HepG2 (cell line): ENCODE data around the gene MRPL58. TPM values are rescaled to one million over a fixed set of nuclear protein-coding genes. Genes with fewer than 3 reads are reported as not detected.

ENCODE experiments used
- ATM ChIP-seq: fragments of 450-650 bp; IDR thresholded peaks from 2 replicates; pipeline ENCODE4 v1.7.1; 2017; ENCODE audit warnings: mild to moderate bottlenecking, borderline replicate concordance
- BORCS8-MEF2B ChIP-seq: sonication (generic); formaldehyde crosslinking; IDR thresholded peaks from 2 replicates; pipeline ENCODE4 v1.8.0; 2022; ENCODE audit warnings: mild to moderate bottlenecking, missing genetic modification reagents
- CENPT ChIP-seq: sonication (generic); formaldehyde crosslinking; IDR thresholded peaks from 2 replicates; pipeline ENCODE4 v1.8.0; 2022; ENCODE audit warnings: low read depth, mild to moderate bottlenecking, moderate library complexity, missing genetic modification reagents
- CHCHD3 ChIP-seq: sonication (generic); formaldehyde crosslinking; IDR thresholded peaks from 2 replicates; pipeline ENCODE4 v1.8.0; 2022; ENCODE audit warnings: mild to moderate bottlenecking, missing genetic modification reagents, moderate library complexity
- FOSL2 ChIP-seq: sonication (generic); formaldehyde crosslinking; IDR thresholded peaks from 2 replicates; pipeline ENCODE4 v1.4.0; 2020; ENCODE audit warnings: missing genetic modification reagents
- FOXM1 ChIP-seq: sonication (generic); formaldehyde crosslinking; IDR thresholded peaks from 2 replicates; pipeline ENCODE4 v1.5.0; 2020; ENCODE audit warnings: missing genetic modification reagents
- HDAC6 ChIP-seq: fragments of 200-600 bp; sonication (generic); IDR thresholded peaks from 2 replicates; pipeline ENCODE4 v1.7.0; 2017; ENCODE audit warnings: mild to moderate bottlenecking, antibody characterized with exemption, low read length, low read depth
- HOXA9 ChIP-seq: sonication (generic); formaldehyde crosslinking; IDR thresholded peaks from 2 replicates; pipeline ENCODE4 v1.8.1; 2022; ENCODE audit warnings: missing genetic modification reagents, mild to moderate bottlenecking, moderate library complexity, borderline replicate concordance
- MEIS2 ChIP-seq: sonication (generic); formaldehyde crosslinking; IDR thresholded peaks from 2 replicates; pipeline ENCODE4 v1.9.0; 2021; ENCODE audit warnings: mild to moderate bottlenecking, missing genetic modification reagents
- SMAD3 ChIP-seq: sonication (generic); formaldehyde crosslinking; IDR thresholded peaks from 2 replicates; pipeline ENCODE4 v1.4.0; 2020; ENCODE audit warnings: missing genetic modification reagents
- SP4 ChIP-seq: sonication (generic); formaldehyde crosslinking; IDR thresholded peaks from 2 replicates; pipeline ENCODE4 v1.8.1; 2023; ENCODE audit warnings: mild to moderate bottlenecking, missing genetic modification reagents
- STAG1 ChIP-seq: sonication (generic); formaldehyde crosslinking; IDR thresholded peaks from 2 replicates; pipeline ENCODE4 v1.4.0; 2020; ENCODE audit warnings: missing genetic modification reagents
- TCF12 ChIP-seq, 2 experiments: fragments of 450-650 bp in 1 of 2; sonication (generic) in 1 of 2; formaldehyde crosslinking in 1 of 2; IDR thresholded peaks; 2 replicates each; pipeline versions ENCODE4 v1.6.1 to v1.8.0; 2017 to 2022; ENCODE audit warnings: antibody characterized with exemption in 1 of 2, mild to moderate bottlenecking in 1 of 2, missing genetic modification reagents in 1 of 2, moderate library complexity in 1 of 2
- TMF1 ChIP-seq: sonication (generic); formaldehyde crosslinking; IDR thresholded peaks from 2 replicates; pipeline ENCODE4 v1.8.1; 2022; ENCODE audit warnings: low read depth, missing genetic modification reagents
- ZBTB7B ChIP-seq: sonication (generic); formaldehyde crosslinking; IDR thresholded peaks from 2 replicates; pipeline ENCODE4 v1.4.0; 2020; ENCODE audit warnings: missing genetic modification reagents
- ZFP41 ChIP-seq: sonication (generic); formaldehyde crosslinking; IDR thresholded peaks from 2 replicates; pipeline ENCODE4 v1.4.0; 2020; ENCODE audit warnings: mild to moderate bottlenecking, missing genetic modification reagents, borderline replicate concordance
- ZMYM2 ChIP-seq: sonication (generic); formaldehyde crosslinking; IDR thresholded peaks from 2 replicates; pipeline ENCODE4 v1.8.0; 2022; ENCODE audit warnings: mild to moderate bottlenecking, missing genetic modification reagents
- ZNF24 ChIP-seq: fragments of 450-650 bp; IDR thresholded peaks from 2 replicates; pipeline ENCODE4 v1.6.1; 2017; ENCODE audit warnings: antibody characterized with exemption, mild to moderate bottlenecking
- ZNF549 ChIP-seq: sonication (generic); formaldehyde crosslinking; IDR thresholded peaks from 2 replicates; pipeline ENCODE4 v1.5.0; 2020; ENCODE audit warnings: missing genetic modification reagents
- ZNF629 ChIP-seq: sonication (generic); formaldehyde crosslinking; conservative IDR thresholded peaks from 2 replicates; pipeline ENCODE4 v1.5.0; 2020; ENCODE audit warnings: missing genetic modification reagents
- ZNF737 ChIP-seq: sonication (generic); formaldehyde crosslinking; IDR thresholded peaks from 2 replicates; pipeline ENCODE4 v1.5.0; 2020; ENCODE audit warnings: missing genetic modification reagents, mild to moderate bottlenecking, borderline replicate concordance
- ZNF770 ChIP-seq: sonication (generic); formaldehyde crosslinking; IDR thresholded peaks from 2 replicates; pipeline ENCODE4 v1.5.0; 2020; ENCODE audit warnings: mild to moderate bottlenecking, missing genetic modification reagents
- ZNF775 ChIP-seq: sonication (generic); formaldehyde crosslinking; IDR thresholded peaks from 2 replicates; pipeline ENCODE4 v1.4.0; 2020; ENCODE audit warnings: missing genetic modification reagents, mild to moderate bottlenecking, moderate library complexity, borderline replicate concordance
- ZSCAN25 ChIP-seq: sonication (generic); formaldehyde crosslinking; IDR thresholded peaks from 2 replicates; pipeline ENCODE4 v1.8.0; 2022; ENCODE audit warnings: mild to moderate bottlenecking, missing genetic modification reagents
- polyA plus RNA-seq, 8 experiments: library from polyadenylated mRNA; depleted of rRNA in 3 of 8; stranded (reverse) in 7 of 8; unstranded in 1 of 8; fragments of >200 nt; fragmentation: Illumina TruSeq in 4 of 8; extraction: Trizol in 4 of 8; gene quantifications; 2 replicates each; pipeline versions ENCODE4 v1.2.1 to v1.2.3, GENCODE V29; 2011 to 2016; ENCODE audit warnings: low read depth in 4 of 8, missing spikeins in 1 of 8, mixed read lengths in 1 of 8; ENCODE audit not compliant: insufficient read depth in 1 of 8
- total RNA-seq, 5 experiments: library from RNA; depleted of rRNA; stranded (reverse); fragments of >200 nt; fragmentation: Illumina TruSeq; extraction: Trizol; gene quantifications; 2 replicates each; pipeline ENCODE4 v1.2.3, GENCODE V29; 2016; ENCODE audit warnings: low read depth in 1 of 5
- TF ChIP-seq, protein P1 (sequence below): sonication (generic); formaldehyde crosslinking; IDR thresholded peaks from 2 replicates; pipeline ENCODE4 v1.9.0; 2021; ENCODE audit warnings: missing genetic modification reagents, mild to moderate bottlenecking, borderline replicate concordance
- TF ChIP-seq, protein P2 (sequence below): IDR thresholded peaks from 2 replicates; pipeline ENCODE4 v1.6.1; 2012; ENCODE audit warnings: low read length, improper control_type of control experiment

MRPL58 gene
- total and polyA plus RNA-seq, 2 of the 13 experiments (the other 11 are each of a cell fraction or from before 2014, with no cell fraction given) = 44.9 to 68.9 TPM

- TF ChIP-seq HDAC6 = no peak
- TF ChIP-seq CENPT (CRISPR knock-in tag) = no peak
- no peak for TF ChIP-seq ZNF770
- TF ChIP-seq ZBTB7B = no peak
- TF ChIP-seq MEIS2 (CRISPR knock-in tag) = 0 out of 2 replicates have a peak, but pooled peaks have one; percentile 14
- TF ChIP-seq ZMYM2 (CRISPR knock-in tag) = no peak
- no peak for TF ChIP-seq TCF12 (IDR thresholded peaks at IDR 0.05)
- no peak for TF ChIP-seq TCF12 (CRISPR knock-in tag; IDR thresholded peaks at IDR 0.05)
- TF ChIP-seq ZNF737 (CRISPR knock-in tag) = no peak
- no peak for TF ChIP-seq ATM
- no peak for TF ChIP-seq TMF1 (CRISPR knock-in tag)
- TF ChIP-seq BORCS8-MEF2B (CRISPR knock-in tag) = no peak
- no peak for TF ChIP-seq SP4
- TF ChIP-seq ZNF549 = no peak
- TF ChIP-seq ZFP41 (CRISPR knock-in tag) = no peak
- TF ChIP-seq ZNF24 = no peak
- no peak for TF ChIP-seq CHCHD3
- TF ChIP-seq, protein P1, sequence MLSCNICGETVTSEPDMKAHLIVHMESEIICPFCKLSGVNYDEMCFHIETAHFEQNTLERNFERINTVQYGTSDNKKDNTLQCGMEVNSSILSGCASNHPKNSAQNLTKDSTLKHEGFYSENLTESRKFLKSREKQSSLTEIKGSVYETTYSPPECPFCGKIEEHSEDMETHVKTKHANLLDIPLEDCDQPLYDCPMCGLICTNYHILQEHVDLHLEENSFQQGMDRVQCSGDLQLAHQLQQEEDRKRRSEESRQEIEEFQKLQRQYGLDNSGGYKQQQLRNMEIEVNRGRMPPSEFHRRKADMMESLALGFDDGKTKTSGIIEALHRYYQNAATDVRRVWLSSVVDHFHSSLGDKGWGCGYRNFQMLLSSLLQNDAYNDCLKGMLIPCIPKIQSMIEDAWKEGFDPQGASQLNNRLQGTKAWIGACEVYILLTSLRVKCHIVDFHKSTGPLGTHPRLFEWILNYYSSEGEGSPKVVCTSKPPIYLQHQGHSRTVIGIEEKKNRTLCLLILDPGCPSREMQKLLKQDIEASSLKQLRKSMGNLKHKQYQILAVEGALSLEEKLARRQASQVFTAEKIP (CRISPR knock-in tag) = no peak
- peak; percentile 92 for TF ChIP-seq STAG1 (CRISPR knock-in tag)
- no peak for TF ChIP-seq ZSCAN25 (CRISPR knock-in tag)
- no peak for TF ChIP-seq ZNF775 (CRISPR knock-in tag)
- TF ChIP-seq, protein P2, sequence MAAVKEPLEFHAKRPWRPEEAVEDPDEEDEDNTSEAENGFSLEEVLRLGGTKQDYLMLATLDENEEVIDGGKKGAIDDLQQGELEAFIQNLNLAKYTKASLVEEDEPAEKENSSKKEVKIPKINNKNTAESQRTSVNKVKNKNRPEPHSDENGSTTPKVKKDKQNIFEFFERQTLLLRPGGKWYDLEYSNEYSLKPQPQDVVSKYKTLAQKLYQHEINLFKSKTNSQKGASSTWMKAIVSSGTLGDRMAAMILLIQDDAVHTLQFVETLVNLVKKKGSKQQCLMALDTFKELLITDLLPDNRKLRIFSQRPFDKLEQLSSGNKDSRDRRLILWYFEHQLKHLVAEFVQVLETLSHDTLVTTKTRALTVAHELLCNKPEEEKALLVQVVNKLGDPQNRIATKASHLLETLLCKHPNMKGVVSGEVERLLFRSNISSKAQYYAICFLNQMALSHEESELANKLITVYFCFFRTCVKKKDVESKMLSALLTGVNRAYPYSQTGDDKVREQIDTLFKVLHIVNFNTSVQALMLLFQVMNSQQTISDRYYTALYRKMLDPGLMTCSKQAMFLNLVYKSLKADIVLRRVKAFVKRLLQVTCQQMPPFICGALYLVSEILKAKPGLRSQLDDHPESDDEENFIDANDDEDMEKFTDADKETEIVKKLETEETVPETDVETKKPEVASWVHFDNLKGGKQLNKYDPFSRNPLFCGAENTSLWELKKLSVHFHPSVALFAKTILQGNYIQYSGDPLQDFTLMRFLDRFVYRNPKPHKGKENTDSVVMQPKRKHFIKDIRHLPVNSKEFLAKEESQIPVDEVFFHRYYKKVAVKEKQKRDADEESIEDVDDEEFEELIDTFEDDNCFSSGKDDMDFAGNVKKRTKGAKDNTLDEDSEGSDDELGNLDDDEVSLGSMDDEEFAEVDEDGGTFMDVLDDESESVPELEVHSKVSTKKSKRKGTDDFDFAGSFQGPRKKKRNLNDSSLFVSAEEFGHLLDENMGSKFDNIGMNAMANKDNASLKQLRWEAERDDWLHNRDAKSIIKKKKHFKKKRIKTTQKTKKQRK = no peak
- TF ChIP-seq FOSL2 (CRISPR knock-in tag) = 0 out of 2 replicates have a peak, but pooled peaks have one; percentile 12
- no peak for TF ChIP-seq ZNF629
- TF ChIP-seq SMAD3 (CRISPR knock-in tag) = no peak
- TF ChIP-seq FOXM1 = no peak
- no peak for TF ChIP-seq HOXA9 (CRISPR knock-in tag)
Measured at GRCh38 chr17:75006653-75007052, 5.8 kb upstream of the MRPL58 start (continued).
